HCT116 (cell line): Measurements from ENCODE around the gene KMT2E. TPM values are rescaled to one million over a fixed set of nuclear protein-coding genes. Genes with fewer than 3 reads are reported as not detected.
"Not testable (repeated sequence)": the region's sequence is repeated elsewhere in the genome, so short reads cannot be mapped to it uniquely, and the experiment has no call there.

Experiments
- ATAC-seq: fragments of 200-7000 bp; cut with Tn5 transposase; 2 replicates; pipeline ENCODE4 v1.9.1; 2020; ENCODE audit warnings: mild to moderate bottlenecking, moderate library complexity
- BruUV-seq: library from RNA; stranded (reverse); fragments of 400-500 nt; replicated peaks from 2 replicates; lab custom pipeline; 2021; lab: Mats Ljungman, UMichigan
- CTCF ChIA-PET: fragments of 300-600 bp; sonication (Branson Sonifier 250); formaldehyde crosslinking; loops from one replicate; lab custom pipeline; 2021; ENCODE audit warnings: antibody characterized with exemption; lab: Charles Lee
- POLR2A ChIA-PET: fragments of 300-600, 350-600 bp; sonication (Branson Sonifier 250); formaldehyde crosslinking; loops from one replicate; lab custom pipeline; 2021; ENCODE audit warnings: antibody characterized with exemption; lab: Charles Lee
- RAD21 ChIA-PET, 2 experiments: fragments of 300-600 bp; sonication (Branson Sonifier 250); formaldehyde crosslinking; loops; one replicate each; lab custom pipeline; 2023; ENCODE audit warnings: low total read pairs in 2 of 2; ENCODE audit not compliant: uncharacterized antibody in 2 of 2, unreplicated experiment in 2 of 2, low non-redundant PET in 1 of 2; lab: Charles Lee
- DNase-seq: peaks from one replicate; pipeline ENCODE4 v3.0.0-alpha.2; 2010; ENCODE audit warnings: low read depth, low spot score
- H2AFZ ChIP-seq: fragments of 200-600 bp; shearing (Covaris generic), sonication (generic); 2 replicates; pipeline ENCODE4 v1.6.1; 2017; ENCODE audit warnings: low read depth, mixed run types, mixed read lengths, antibody characterized with exemption, low read length; ENCODE audit not compliant: poor library complexity, severe bottlenecking
- H3K27ac ChIP-seq: 2 replicates; pipeline ENCODE4 v1.5.1; 2012; ENCODE audit warnings: low read depth, low read length
- H3K27me3 ChIP-seq: fragments of 200-600 bp; sonication (generic); 2 replicates; pipeline ENCODE4 v1.6.1; 2016; ENCODE audit warnings: mixed run types, low read length, mixed read lengths; ENCODE audit not compliant: insufficient read depth
- H3K36me3 ChIP-seq, 2 experiments: fragments of 200-500 bp in 1 of 2; fragments of 200-600 bp in 1 of 2; sonication (Bioruptor generic) in 1 of 2; sonication (generic) in 1 of 2; 2 replicates each; pipeline versions ENCODE4 v1.5.1 to v1.6.1; 2014 to 2016; ENCODE audit warnings: low read length in 2 of 2, inconsistent platforms in 1 of 2, mixed read lengths in 1 of 2, mixed run types in 1 of 2; ENCODE audit not compliant: insufficient read depth in 2 of 2, control insufficient read depth in 1 of 2
- H3K4me1 ChIP-seq, 2 experiments: fragments of 200-600 bp in 1 of 2; sonication (generic) in 1 of 2; 2 replicates each; pipeline versions ENCODE4 v1.5.1 to v1.6.1; 2012 to 2017; ENCODE audit warnings: low read length in 2 of 2, inconsistent platforms in 1 of 2, mild to moderate bottlenecking in 1 of 2, mixed read lengths in 1 of 2, mixed run types in 1 of 2, moderate library complexity in 1 of 2; ENCODE audit not compliant: insufficient read depth in 2 of 2, control insufficient read depth in 1 of 2
- H3K4me2 ChIP-seq: fragments of 200-600 bp; sonication (generic); 2 replicates; pipeline ENCODE4 v1.6.1; 2017; ENCODE audit warnings: mixed run types, low read length, mixed read lengths
- H3K4me3 ChIP-seq, 2 experiments: fragments of 200-600 bp in 1 of 2; sonication (generic) in 1 of 2; replicated peaks in 1 of 2; 2 replicates each; pipeline ENCODE4 v1.5.1; 2011 to 2016; ENCODE audit warnings: low read length in 2 of 2, control low read depth in 1 of 2, low read depth in 1 of 2, mild to moderate bottlenecking in 1 of 2, mixed read lengths in 1 of 2, mixed run types in 1 of 2
- H3K79me2 ChIP-seq: fragments of 200-600 bp; sonication (generic); 2 replicates; pipeline ENCODE4 v1.6.1; 2017; ENCODE audit warnings: mild to moderate bottlenecking, mixed run types, low read length, moderate library complexity, mixed read lengths; ENCODE audit not compliant: insufficient read depth
- H3K9ac ChIP-seq: fragments of 200-600 bp; sonication (generic); 2 replicates; pipeline ENCODE4 v1.6.1; 2016; ENCODE audit warnings: low read length, mixed read lengths
- H3K9me2 ChIP-seq: fragments of 200-600 bp; sonication (generic), shearing (Covaris generic); 2 replicates; pipeline ENCODE4 v1.6.1; 2017; ENCODE audit warnings: mixed run types, mild to moderate bottlenecking, moderate library complexity; ENCODE audit not compliant: insufficient read depth
- H3K9me3 ChIP-seq, 2 experiments: fragments of 200-500 bp in 1 of 2; fragments of 200-600 bp in 1 of 2; sonication (Bioruptor generic) in 1 of 2; sonication (generic) in 1 of 2; 2 replicates each; pipeline ENCODE4 v1.6.1; 2014 to 2017; ENCODE audit warnings: low read length in 2 of 2, mixed read lengths in 2 of 2, inconsistent platforms in 1 of 2, low read depth in 1 of 2, mild to moderate bottlenecking in 1 of 2, mixed run types in 1 of 2, moderate library complexity in 1 of 2; ENCODE audit not compliant: control insufficient read depth in 1 of 2, insufficient read depth in 1 of 2
- H4K20me1 ChIP-seq: fragments of 200-600 bp; sonication (generic), shearing (Covaris generic); 2 replicates; pipeline ENCODE4 v1.6.1; 2017; ENCODE audit warnings: mixed run types, mild to moderate bottlenecking, moderate library complexity; ENCODE audit not compliant: insufficient read depth
- EZH2phosphoT487 ChIP-seq: fragments of 200-600 bp; IDR thresholded peaks from 2 replicates; pipeline ENCODE4 v1.6.1; 2018; ENCODE audit warnings: antibody characterized with exemption, borderline replicate concordance
- POLR2A ChIP-seq: IDR thresholded peaks from 2 replicates; pipeline ENCODE4 v1.7.0; 2011; ENCODE audit warnings: borderline replicate concordance; ENCODE audit not compliant: insufficient read depth, insufficient read length; ENCODE audit errors: extremely low read depth
- RAD21 ChIP-seq: IDR thresholded peaks from 2 replicates; pipeline ENCODE4 v1.6.1; 2012; ENCODE audit warnings: low read depth, mild to moderate bottlenecking
- SP1 ChIP-seq: IDR thresholded peaks from 2 replicates; pipeline ENCODE4 v1.6.1; 2012; ENCODE audit warnings: low read depth
- TCF7L2 ChIP-seq: IDR thresholded peaks from 2 replicates; pipeline ENCODE4 v1.7.0; 2011; ENCODE audit warnings: borderline replicate concordance, inconsistent platforms; ENCODE audit not compliant: insufficient read depth, insufficient read length; ENCODE audit errors: extremely low read depth
- YY1 ChIP-seq: IDR thresholded peaks from 2 replicates; pipeline ENCODE4 v1.6.1; 2011; ENCODE audit warnings: low read length, low read depth, moderate library complexity, mild to moderate bottlenecking; ENCODE audit not compliant: insufficient replicate concordance; ENCODE audit errors: extremely low read depth
- ZFX ChIP-seq: fragments of 450-650 bp; IDR thresholded peaks from 2 replicates; pipeline ENCODE4 v1.6.1; 2017
- ZNF274 ChIP-seq: fragments of 200-500 bp; sonication (Bioruptor generic); IDR thresholded peaks from 2 replicates; pipeline ENCODE4 v1.6.1; 2014; ENCODE audit warnings: mild to moderate bottlenecking, low read depth, low read length, inconsistent platforms
- intact Hi-C: fragments of 100-400 bp; cut with micrococcal nuclease; formaldehyde crosslinking; loops from 2 replicates; pipeline ENCODE4 v1.10.0; 2022
- total RNA-seq: library from RNA; stranded (reverse); gene quantifications from one replicate; pipeline ENCODE4 v1.2.1, GENCODE V29; 2021; ENCODE audit not compliant: unreplicated experiment
- TF ChIP-seq, protein P1 (sequence below): IDR thresholded peaks from 2 replicates; pipeline ENCODE4 v1.6.1; 2011; ENCODE audit warnings: mild to moderate bottlenecking, low read length, moderate library complexity; ENCODE audit not compliant: insufficient replicate concordance; ENCODE audit errors: extremely low read depth

Gene KMT2E
- total RNA-seq, 1 experiment from 2014 or later: 39.8 TPM

- CTCF ChIA-PET: no interaction called here
- peak overlapping the region; percentile 14; the same call in 1 of the 2 replicates for H3K27ac ChIP-seq
- POLR2A ChIA-PET: interaction anchor here (0.9 kb wide), 1 partner anchor 10 kb away, joined by 3 read pairs; no protein-coding TSS in a partner anchor
- no peaks in the 10 kb centered on the region for H3K9me3 ChIP-seq
- peak overlapping the region; percentile 39 for H3K4me2 ChIP-seq
- RAD21 ChIA-PET: no interaction called here
- H2AFZ ChIP-seq: no peak overlapping the region
- H3K79me2 ChIP-seq: no peaks in the 10 kb centered on the region; the same call in none of the 2 replicates
- no peaks in the 10 kb centered on the region for H3K27me3 ChIP-seq
- H3K9ac ChIP-seq: peak overlapping the region; percentile 19; the same call in 1 of the 2 replicates
- H3K4me1 ChIP-seq: peaks cover 12 to 32% of the 10 kb centered on the region in 2 experiments
- intact Hi-C loops: no loop called here
- no peak overlapping the region for H3K4me3 ChIP-seq
- no peak for DNase-seq
- no TSS peak for BruUV-seq
- peak; percentile 72; the same call in 1 of the 2 replicates for ATAC-seq
- no peaks in the 10 kb centered on the region for H3K36me3 ChIP-seq
- no peaks in the 10 kb centered on the region for H3K9me2 ChIP-seq
- peaks cover 23% of the 10 kb centered on the region; the same call in 1 of the 2 replicates for H4K20me1 ChIP-seq
- TF ChIP-seq SP1 (no peak), RAD21 (no peak), TCF7L2 (no peak)
Observed at GRCh38 chr7:105003275-105003674, 10.7 kb upstream of the KMT2E start.

- POLR2A ChIA-PET: interaction anchor here (0.9 to 1.4 kb wide), 2 partner anchors 9 to 19 kb away, joined by 3 read pairs; no protein-coding TSS in a partner anchor
- ATAC-seq (no peak), DNase-seq (no peak)
- no TSS peak for BruUV-seq
- CTCF ChIA-PET: no interaction called here
- Histone ChIP-seq H3K9me3 (no peaks in the 10 kb centered on the region), H3K27ac (no peak overlapping the region; the same call in 1 of the 2 replicates), H3K4me3 (no peak overlapping the region), H3K9ac (peak overlapping the region; percentile 19; the same call in 1 of the 2 replicates), H2AFZ (no peak overlapping the region), H4K20me1 (peaks cover 23% of the 10 kb centered on the region; the same call in 1 of the 2 replicates), H3K4me1 (peaks cover 12 to 38% of the 10 kb centered on the region in 2 experiments), H3K79me2 (no peaks in the 10 kb centered on the region; the same call in none of the 2 replicates), H3K36me3 (no peaks in the 10 kb centered on the region), H3K27me3 (no peaks in the 10 kb centered on the region), H3K4me2 (peak overlapping the region; percentile 39), H3K9me2 (no peaks in the 10 kb centered on the region)
- TF ChIP-seq ZFX (no peak), ZNF274 (no peak), YY1 (no peak), EZH2phosphoT487 (no peak), POLR2A (no peak)
- TF ChIP-seq, protein P1, sequence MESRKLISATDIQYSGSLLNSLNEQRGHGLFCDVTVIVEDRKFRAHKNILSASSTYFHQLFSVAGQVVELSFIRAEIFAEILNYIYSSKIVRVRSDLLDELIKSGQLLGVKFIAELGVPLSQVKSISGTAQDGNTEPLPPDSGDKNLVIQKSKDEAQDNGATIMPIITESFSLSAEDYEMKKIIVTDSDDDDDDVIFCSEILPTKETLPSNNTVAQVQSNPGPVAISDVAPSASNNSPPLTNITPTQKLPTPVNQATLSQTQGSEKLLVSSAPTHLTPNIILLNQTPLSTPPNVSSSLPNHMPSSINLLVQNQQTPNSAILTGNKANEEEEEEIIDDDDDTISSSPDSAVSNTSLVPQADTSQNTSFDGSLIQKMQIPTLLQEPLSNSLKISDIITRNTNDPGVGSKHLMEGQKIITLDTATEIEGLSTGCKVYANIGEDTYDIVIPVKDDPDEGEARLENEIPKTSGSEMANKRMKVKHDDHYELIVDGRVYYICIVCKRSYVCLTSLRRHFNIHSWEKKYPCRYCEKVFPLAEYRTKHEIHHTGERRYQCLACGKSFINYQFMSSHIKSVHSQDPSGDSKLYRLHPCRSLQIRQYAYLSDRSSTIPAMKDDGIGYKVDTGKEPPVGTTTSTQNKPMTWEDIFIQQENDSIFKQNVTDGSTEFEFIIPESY: no peak
- intact Hi-C loops: no loop called here
- RAD21 ChIA-PET: no interaction called here
Observed at GRCh38 chr7:105003872-105004510, 10.0 kb upstream of the KMT2E start.

- H3K9me2 ChIP-seq, H2AFZ ChIP-seq, H3K79me2 ChIP-seq, H3K9me3 ChIP-seq, CTCF ChIA-PET, H3K36me3 ChIP-seq, ATAC-seq, BruUV-seq, RAD21 ChIA-PET, H3K27ac ChIP-seq, intact Hi-C loops, DNase-seq, H3K4me3 ChIP-seq, H3K27me3 ChIP-seq, H3K9ac ChIP-seq: not testable (repeated sequence)
- H4K20me1 ChIP-seq: peaks cover 23% of the 10 kb centered on the region; the same call in 1 of the 2 replicates
- POLR2A ChIA-PET: interaction anchor here (1.4 to 1.6 kb wide), 2 partner anchors 20 to 24 kb away, joined by 3 to 4 read pairs; no protein-coding TSS in a partner anchor
- H3K4me1 ChIP-seq: peaks cover 12 to 46% of the 10 kb centered on the region in 2 experiments
- H3K4me2 ChIP-seq: peak overlapping the region; percentile 39; the same call in 1 of the 2 replicates
Observed at GRCh38 chr7:105005006-105005405, 9.0 kb upstream of the KMT2E start.
